EL (cell line): ENCODE measurements around the gene ZPBP.
A peak's percentile ranks its signal among the peaks of the same experiment; 100 is the strongest.
"Not testable (repeated sequence)": the region's sequence is repeated elsewhere in the genome, so short reads cannot be mapped to it uniquely, and the experiment has no call there.

Experiments used
- DNase-seq: peaks from one replicate; pipeline ENCODE4 v3.0.0-alpha.2; 2016

The ZPBP gene

GRCh38 chr7:50092579-50093491 is at the start of gene ZPBP:
Gene ZPBP, minus strand, starts transcription at chr7:50093246. Its CDS starts 52 bp downstream, at chr7:50093194.
- peak; percentile 38 for DNase-seq

GRCh38 chr7:50142425-50143017 is 49.5 kb upstream of the ZPBP start:
- peak; percentile 16 for DNase-seq

- DNase-seq = no peak
Measured at GRCh38 chr7:50141854-50142253, 48.8 kb upstream of the ZPBP start.

- no peak for DNase-seq
Measured at GRCh38 chr7:50141131-50141530, 48.1 kb upstream of the ZPBP start.

- DNase-seq = no peak
Measured at GRCh38 chr7:50140688-50141087, 47.6 kb upstream of the ZPBP start.

- DNase-seq = no peak
Measured at GRCh38 chr7:50138101-50138500, 45.1 kb upstream of the ZPBP start.

GRCh38 chr7:50125766-50126165 is 32.7 kb upstream of the ZPBP start:
- no peak for DNase-seq

- no peak for DNase-seq
Measured at GRCh38 chr7:50121286-50121685, 28.2 kb upstream of the ZPBP start.

- DNase-seq = no peak
Measured at GRCh38 chr7:50119815-50120637, 27.0 kb upstream of the ZPBP start.

GRCh38 chr7:50112250-50112649 is 19.2 kb upstream of the ZPBP start:
- no peak for DNase-seq

- DNase-seq = no peak
Measured at GRCh38 chr7:50101873-50102272, 8.8 kb upstream of the ZPBP start.

GRCh38 chr7:50095634-50096033 is 2.6 kb upstream of the ZPBP start:
- DNase-seq = no peak

GRCh38 chr7:50088463-50089129 is 4.5 kb downstream of the ZPBP start:
- no peak for DNase-seq

- no peak for DNase-seq
Measured at GRCh38 chr7:50085344-50085743, 7.7 kb downstream of the ZPBP start.

- DNase-seq = no peak
Measured at GRCh38 chr7:50073093-50073492, 20.0 kb downstream of the ZPBP start.

GRCh38 chr7:50069613-50070012 is 23.4 kb downstream of the ZPBP start:
- peak; percentile 13 for DNase-seq

GRCh38 chr7:50068850-50069551 is 24.0 kb downstream of the ZPBP start:
- peak; percentile 33 for DNase-seq

- peak; percentile 1 for DNase-seq
Measured at GRCh38 chr7:50068026-50068425, 25.0 kb downstream of the ZPBP start.

GRCh38 chr7:50062951-50063350 is 30.1 kb downstream of the ZPBP start:
- DNase-seq = no peak

GRCh38 chr7:50056131-50056530 is 36.9 kb downstream of the ZPBP start:
- no peak for DNase-seq

GRCh38 chr7:50047716-50048115 is 45.3 kb downstream of the ZPBP start:
- DNase-seq = no peak

GRCh38 chr7:50041165-50041564 is 51.9 kb downstream of the ZPBP start:
- DNase-seq = not testable (repeated sequence)
